PC-9 (cell line): Measurements from ENCODE around the gene CEP126. TPM values are rescaled to one million over a fixed set of nuclear protein-coding genes. Genes with fewer than 3 reads are reported as not detected.
A peak's percentile ranks its signal among the peaks of the same experiment; 100 is the strongest.

ENCODE experiments used
- Bru-seq: library from RNA; stranded (reverse); fragments of 400-500 nt; gene quantifications from one replicate; lab custom pipeline; 2021; lab: Mats Ljungman, UMichigan
- BruChase-seq, 2 experiments: library from RNA; stranded (reverse); fragments of 400-500 nt; gene quantifications; one replicate each; lab custom pipeline; 2021; lab: Mats Ljungman, UMichigan
- BruUV-seq: library from RNA; stranded (reverse); fragments of 400-500 nt; replicated peaks from 2 replicates; lab custom pipeline; 2021; lab: Mats Ljungman, UMichigan
- CTCF ChIA-PET: fragments of 300-600 bp; sonication (Branson Sonifier 250); formaldehyde crosslinking; loops from one replicate; lab custom pipeline; 2022; ENCODE audit warnings: antibody characterized with exemption; lab: Charles Lee
- POLR2A ChIA-PET: fragments of 300-600 bp; sonication (Branson Sonifier 250); formaldehyde crosslinking; loops from one replicate; lab custom pipeline; 2022; ENCODE audit warnings: antibody characterized with exemption; ENCODE audit not compliant: unreplicated experiment; lab: Charles Lee
- DNase-seq, 2 experiments: peaks; one replicate each; pipeline versions ENCODE4 v3.0.0 to v3.0.0-alpha.2; 2015 to 2022; ENCODE audit warnings: mixed read lengths in 1 of 2
- H2AFZ ChIP-seq: fragments of 200-600 bp; sonication (generic); 2 replicates; pipeline ENCODE4 v1.8.1; 2017; ENCODE audit warnings: antibody characterized with exemption
- H3F3A ChIP-seq: fragments of 200-600 bp; sonication (generic); 2 replicates; pipeline ENCODE4 v1.8.1; 2017; ENCODE audit warnings: antibody characterized with exemption, mild to moderate bottlenecking, low read depth; ENCODE audit not compliant: insufficient read depth
- H3K27ac ChIP-seq: fragments of 200-600 bp; sonication (generic); 2 replicates; pipeline ENCODE4 v1.6.1; 2016; ENCODE audit warnings: mixed run types
- H3K27me3 ChIP-seq: fragments of 200-600 bp; sonication (generic); 2 replicates; pipeline ENCODE4 v1.6.1; 2016; ENCODE audit warnings: low read depth, mixed run types; ENCODE audit not compliant: insufficient read depth
- H3K36me3 ChIP-seq: fragments of 200-600 bp; sonication (generic); 2 replicates; pipeline ENCODE4 v1.6.1; 2016; ENCODE audit warnings: low read depth, mixed run types
- H3K4me1 ChIP-seq: fragments of 200-600 bp; sonication (generic); replicated peaks from 2 replicates; pipeline ENCODE4 v1.6.1; 2016; ENCODE audit warnings: mixed run types; ENCODE audit not compliant: insufficient read depth
- H3K4me2 ChIP-seq: fragments of 200-600 bp; sonication (generic); 2 replicates; pipeline ENCODE4 v1.6.1; 2017; ENCODE audit warnings: mixed run types
- H3K4me3 ChIP-seq: fragments of 200-600 bp; sonication (generic); 2 replicates; pipeline ENCODE4 v1.6.1; 2016; ENCODE audit warnings: mixed run types
- H3K79me2 ChIP-seq: fragments of 200-600 bp; sonication (generic); 2 replicates; pipeline ENCODE4 v1.6.1; 2017; ENCODE audit warnings: low read depth, mixed run types
- H3K9me2 ChIP-seq: fragments of 200-600 bp; sonication (generic); 2 replicates; pipeline ENCODE4 v1.8.1; 2017; ENCODE audit warnings: mild to moderate bottlenecking; ENCODE audit not compliant: insufficient read depth
- H3K9me3 ChIP-seq: fragments of 200-600 bp; sonication (generic); 2 replicates; pipeline ENCODE4 v1.8.1; 2016; ENCODE audit warnings: low read depth; ENCODE audit not compliant: insufficient read depth
- H4K20me1 ChIP-seq: fragments of 200-600 bp; sonication (generic); 2 replicates; pipeline ENCODE4 v1.8.1; 2017; ENCODE audit not compliant: insufficient read depth
- CTCF ChIP-seq: fragments of 200-600 bp; sonication (generic); conservative IDR thresholded peaks from 2 replicates; pipeline ENCODE4 v1.6.1; 2017; ENCODE audit warnings: mixed run types, antibody characterized with exemption, mild to moderate bottlenecking, moderate library complexity
- EZH2 ChIP-seq: fragments of 200-600 bp; sonication (generic); IDR thresholded peaks from 2 replicates; pipeline ENCODE4 v1.8.0; 2017; ENCODE audit warnings: antibody characterized with exemption, low read depth
- intact Hi-C: fragments of 100-400 bp; cut with micrococcal nuclease; formaldehyde crosslinking; loops from one replicate; pipeline ENCODE4 v1.10.0; 2022; ENCODE audit not compliant: unreplicated experiment
- long read RNA-seq: library from polyadenylated mRNA; stranded (forward); transcript quantifications from one replicate; pipeline ENCODE4 v2.0.0, GENCODE V29; 2022
- total RNA-seq: library from RNA; stranded (reverse); gene quantifications from 2 replicates; pipeline ENCODE4 v1.2.3, GENCODE V29; 2021

The CEP126 gene
- total RNA-seq = 3.7 and 6.0 TPM in 2 replicates
- Bru-seq, nascent RNA = percentile 59 among the genes with signal in this experiment
- BruChase-seq, experiment 1, labeled RNA remaining after a 2-hour chase = percentile 55 among the genes with signal in this experiment
- percentile 55 among the genes with signal in this experiment for BruChase-seq, experiment 2, labeled RNA remaining after a 6-hour chase
- long read RNA-seq, partial matches to known transcripts = 2 of 5 reads
- long read RNA-seq, other reads (novel, unspliced or antisense) = 3 of 5 reads

- BruUV-seq = no TSS peak
- no peaks in the 10 kb centered on the region for H4K20me1 ChIP-seq
- DNase-seq = peak; percentile 84 to 91
- peaks cover 21% of the 10 kb centered on the region; the same call in 1 of the 2 replicates for H3F3A ChIP-seq
- ChIA-PET CTCF (interaction anchor here (0.5 to 1.2 kb wide), 4 partner anchors 86 to 229 kb away, joined by 3 to 5 read pairs (median 4); no protein-coding TSS in a partner anchor), POLR2A (interaction anchor here (0.6 to 0.7 kb wide), 6 partner anchors 160 to 1611 kb away, joined by 3 to 17 read pairs (median 3); no protein-coding TSS in a partner anchor)
- no peaks in the 10 kb centered on the region for H3K9me3 ChIP-seq
- H3K79me2 ChIP-seq = 0 out of 2 replicates have a peak, but pooled peaks cover 4% of the 10 kb centered on the region
- intact Hi-C loops = loop anchor here (2.0 to 5.0 kb wide), 2 partner anchors 92 to 198 kb away; no protein-coding TSS in a partner anchor
- TF ChIP-seq EZH2 (no peak), CTCF (peak; percentile 57; the same call in 1 of the 2 replicates)
- H3K4me2 ChIP-seq = peak within 1 kb of the TSS; percentile 82
- H3K27me3 ChIP-seq = no peaks in the 10 kb centered on the region
- H2AFZ ChIP-seq = peak within 1 kb of the TSS; percentile 89
- H3K9me2 ChIP-seq = no peaks in the 10 kb centered on the region
- H3K27ac ChIP-seq = peak within 1 kb of the TSS; percentile 65
- H3K4me1 ChIP-seq = peaks cover 28% of the 10 kb centered on the region
- H3K4me3 ChIP-seq = peak within 1 kb of the TSS; percentile 69
- H3K36me3 ChIP-seq = no peaks in the 10 kb centered on the region
These were observed at the start of gene CEP126 for GRCh38 chr11:101914738-101915426. Gene CEP126 (plus strand): TSS chr11:101915010. CDS start chr11:101915285, 275 bp downstream.

- DNase-seq = peak in 1 of 2 experiments; percentile 92
- H3K4me1 ChIP-seq = peaks cover 45% of the 10 kb centered on the region
- no peaks in the 10 kb centered on the region for H3K36me3 ChIP-seq
- ChIA-PET POLR2A (no interaction called here), CTCF (interaction anchor here (0.6 to 0.9 kb wide), 2 partner anchors 141 to 1108 kb away, joined by 3 to 4 read pairs; no protein-coding TSS in a partner anchor)
- H3K27me3 ChIP-seq = no peaks in the 10 kb centered on the region
- intact Hi-C loops = no loop called here
- no peak overlapping the region for H3K4me3 ChIP-seq
- no peak overlapping the region for H2AFZ ChIP-seq
- H3K79me2 ChIP-seq = no peaks in the 10 kb centered on the region
- no peaks in the 10 kb centered on the region for H4K20me1 ChIP-seq
- no TSS peak for BruUV-seq
- H3K9me2 ChIP-seq = no peaks in the 10 kb centered on the region
- H3K4me2 ChIP-seq = peak overlapping the region; percentile 10
- TF ChIP-seq CTCF (no peak), EZH2 (no peak)
- H3K27ac ChIP-seq = peak overlapping the region; percentile 18
- peaks cover 32% of the 10 kb centered on the region for H3K9me3 ChIP-seq
- peaks cover 30% of the 10 kb centered on the region for H3F3A ChIP-seq
These were observed 48.0 kb upstream of the CEP126 start for GRCh38 chr11:101866619-101867491.

- Histone ChIP-seq H3K4me1 (peaks cover 41% of the 10 kb centered on the region), H3K27me3 (no peaks in the 10 kb centered on the region), H4K20me1 (no peaks in the 10 kb centered on the region), H3K4me2 (no peak overlapping the region), H3F3A (peaks cover 26% of the 10 kb centered on the region), H3K27ac (no peak overlapping the region), H2AFZ (peak overlapping the region; percentile 13; the same call in 1 of the 2 replicates), H3K9me2 (no peaks in the 10 kb centered on the region), H3K79me2 (no peaks in the 10 kb centered on the region), H3K9me3 (peaks cover 29% of the 10 kb centered on the region), H3K4me3 (no peak overlapping the region), H3K36me3 (no peaks in the 10 kb centered on the region)
- DNase-seq = no peak
- intact Hi-C loops = no loop called here
- POLR2A ChIA-PET = no interaction called here
- no TSS peak for BruUV-seq
- CTCF ChIA-PET = no interaction called here
- TF ChIP-seq CTCF = no peak
- TF ChIP-seq EZH2 = no peak
These were observed 46.9 kb upstream of the CEP126 start for GRCh38 chr11:101867951-101868350.
